T-cell (primary cell): Measurements from ENCODE around the gene VPS45. TPM values are rescaled to one million over a fixed set of nuclear protein-coding genes. Genes with fewer than 3 reads are reported as not detected.

Experiments used
- ATAC-seq, 4 experiments: fragments of 200-7000 bp in 3 of 4; fragments of 150-1000 bp in 1 of 4; cut with Tn5 transposase; replicated peaks in 1 of 4; 1 replicate in 3 of 4; 2 replicates in 1 of 4; pipeline ENCODE4 v1.10.0; 2021; ENCODE audit warnings: moderate library complexity in 3 of 4, mild to moderate bottlenecking in 2 of 4, moderate number of reproducible peaks in 1 of 4
- CTCF ChIA-PET, 2 donors: fragments of 300-600 bp; sonication (Branson Sonifier 250); formaldehyde crosslinking; loops; one replicate each; lab custom pipeline; 2022; ENCODE audit warnings: antibody characterized with exemption in 2 of 2; lab: Charles Lee
- POLR2A ChIA-PET, 2 donors: fragments of 300-600 bp; sonication (Branson Sonifier 250); formaldehyde crosslinking; loops; one replicate each; lab custom pipeline; 2022; ENCODE audit warnings: antibody characterized with exemption in 2 of 2; lab: Charles Lee
- DNase-seq, 35 experiments: peaks; one replicate each; pipeline versions ENCODE4 v3.0.0 to v3.0.0-alpha.2; 2013 to 2023
- H3K27ac ChIP-seq: one replicate; pipeline ENCODE4 v1.5.1; 2013; ENCODE audit warnings: low read length
- H3K27me3 ChIP-seq, 2 experiments: replicated peaks in 1 of 2; 1 replicate in 1 of 2; 2 replicates in 1 of 2; pipeline versions ENCODE4 v1.6.1 to v1.7.0; 2013; ENCODE audit warnings: low read length in 1 of 2, mixed read lengths in 1 of 2; ENCODE audit not compliant: control insufficient read depth in 2 of 2, insufficient read depth in 2 of 2; ENCODE audit errors: extremely low read depth in 1 of 2
- H3K36me3 ChIP-seq, 2 donors: 1 replicate in 1 of 2; 2 replicates in 1 of 2; pipeline versions ENCODE4 v1.6.1 to v1.7.0; 2013; ENCODE audit warnings: low read length in 1 of 2; ENCODE audit not compliant: control insufficient read depth in 2 of 2, insufficient read depth in 1 of 2; ENCODE audit errors: extremely low read depth in 1 of 2
- H3K4me1 ChIP-seq, 2 experiments: 1 replicate in 1 of 2; 2 replicates in 1 of 2; pipeline versions ENCODE4 v1.6.1 to v1.7.0; 2013; ENCODE audit warnings: low read length in 2 of 2, mixed read lengths in 1 of 2; ENCODE audit not compliant: insufficient read depth in 2 of 2, control insufficient read depth in 1 of 2; ENCODE audit errors: extremely low read depth in 1 of 2
- H3K4me3 ChIP-seq, 2 donors: 1 replicate in 1 of 2; 2 replicates in 1 of 2; pipeline versions ENCODE4 v1.5.1 to v1.7.0; 2013; ENCODE audit warnings: mild to moderate bottlenecking in 2 of 2, low read length in 1 of 2, moderate library complexity in 1 of 2; ENCODE audit not compliant: control insufficient read depth in 1 of 2; ENCODE audit errors: extremely low read depth in 1 of 2
- H3K9me3 ChIP-seq: 2 replicates; pipeline ENCODE4 v1.7.0; 2013
- H3K27ac Mint-ChIP-seq, 2 donors: one replicate each; pipeline ENCODE4 v1.8.0; 2020 to 2021; ENCODE audit warnings: mild to moderate bottlenecking in 2 of 2, mixed read lengths in 2 of 2
- H3K27me3 Mint-ChIP-seq, 2 donors: one replicate each; pipeline ENCODE4 v1.8.0; 2021 to 2022; ENCODE audit warnings: mixed read lengths in 2 of 2
- H3K36me3 Mint-ChIP-seq: one replicate; pipeline ENCODE4 v1.8.0; 2021; ENCODE audit warnings: mixed read lengths
- H3K4me1 Mint-ChIP-seq, 3 donors: one replicate each; pipeline ENCODE4 v1.8.0; 2020 to 2022; ENCODE audit warnings: mixed read lengths in 3 of 3, mild to moderate bottlenecking in 1 of 3
- H3K4me3 Mint-ChIP-seq, 3 donors: one replicate each; pipeline ENCODE4 v1.8.0; 2020 to 2022; ENCODE audit warnings: mild to moderate bottlenecking in 3 of 3, mixed read lengths in 3 of 3, moderate library complexity in 3 of 3
- H3K9me3 Mint-ChIP-seq, 3 donors: one replicate each; pipeline ENCODE4 v1.8.0; 2020 to 2022; ENCODE audit warnings: mixed read lengths in 3 of 3
- WGBS: methylation state at CpG from one replicate; pipeline ENCODE4 v1.1.5; 2013; ENCODE audit warnings: missing lambda C conversion rate; ENCODE audit not compliant: insufficient coverage; 5-methylcytosine and 5-hydroxymethylcytosine counted together
- total RNA-seq, 35 experiments: library from RNA in 6 of 35; stranded (reverse) in 6 of 35; fragments of 120-200 nt in 1 of 35; gene quantifications; one replicate each; pipeline versions ENCODE4 v1.2.1 to v1.2.4 and lab custom pipeline; 2013 to 2026

VPS45 gene
- total RNA-seq, 5 donors from 2014 or later (not counting 1 experiment from before 2014, with no cell fraction given), result 24.9 to 30.7 (median 28.0) TPM

GRCh38 chr1:150162862-150163706 is 95.5 kb downstream of the VPS45 start:
- Histone ChIP-seq H3K27ac (peak overlapping the region; percentile 13), H3K36me3 (peaks cover 9 to 16% of the 10 kb centered on the region in 2 donors), H3K4me3 (peak overlapping the region in 1 of 2 donors; percentile 35), H3K4me1 (peaks cover 27 to 45% of the 10 kb centered on the region in 2 experiments), H3K27me3 (no peaks in the 10 kb centered on the region), H3K9me3 (no peaks in the 10 kb centered on the region)
- peak overlapping the region; percentile 16 to 53 for H3K27ac Mint-ChIP-seq
- peaks cover 6% of the 10 kb centered on the region for H3K36me3 Mint-ChIP-seq
- ATAC-seq, result peak; percentile 10 to 56 (median 22)
- no peaks in the 10 kb centered on the region for H3K27me3 Mint-ChIP-seq
- peaks cover 54 to 74% (median 57%) of the 10 kb centered on the region in 3 donors for H3K4me1 Mint-ChIP-seq
- 65% methylated on average over 8 of the region's 14 CpGs for WGBS
- peak in 2 of 35 experiments; percentile 18 to 49 for DNase-seq
- H3K4me3 Mint-ChIP-seq, result peak overlapping the region in 2 of 3 donors; percentile 7 to 62
- no peaks in the 10 kb centered on the region for H3K9me3 Mint-ChIP-seq
- ChIA-PET CTCF (interaction anchor here (0.5 to 3.1 kb wide), 7 partner anchors 8 to 99 kb away, joined by 3 to 23 read pairs (median 5); no protein-coding TSS in a partner anchor), POLR2A (no interaction called here)

GRCh38 chr1:150164224-150164623 is 96.6 kb downstream of the VPS45 start:
- Histone ChIP-seq H3K27ac (no peak overlapping the region), H3K4me3 (no peak overlapping the region), H3K9me3 (no peaks in the 10 kb centered on the region), H3K27me3 (no peaks in the 10 kb centered on the region), H3K4me1 (peaks cover 25 to 35% of the 10 kb centered on the region in 2 experiments), H3K36me3 (peaks cover 2 to 6% of the 10 kb centered on the region in 2 donors)
- ChIA-PET POLR2A (no interaction called here), CTCF (interaction anchor here (2.1 to 3.1 kb wide), 3 partner anchors 91 to 96 kb away, joined by 12 to 23 read pairs (median 18); no protein-coding TSS in a partner anchor)
- H3K4me3 Mint-ChIP-seq, result no peak overlapping the region
- H3K36me3 Mint-ChIP-seq, result peaks cover 4% of the 10 kb centered on the region
- no peaks in the 10 kb centered on the region for H3K27me3 Mint-ChIP-seq
- no peak for DNase-seq
- no peak for ATAC-seq
- WGBS, result no CpG with 5 or more reads among the region's 5 CpGs
- H3K27ac Mint-ChIP-seq, result peak overlapping the region; percentile 8 to 72
- H3K4me1 Mint-ChIP-seq, result peaks cover 45 to 64% (median 53%) of the 10 kb centered on the region in 3 donors
- H3K9me3 Mint-ChIP-seq, result no peaks in the 10 kb centered on the region

GRCh38 chr1:150164779-150165178 is 97.2 kb downstream of the VPS45 start:
- Histone ChIP-seq H3K4me1 (peaks cover 25 to 30% of the 10 kb centered on the region in 2 experiments), H3K9me3 (no peaks in the 10 kb centered on the region), H3K4me3 (no peak overlapping the region), H3K36me3 (peaks cover 0 to under 1% of the 10 kb centered on the region in 2 donors), H3K27me3 (no peaks in the 10 kb centered on the region), H3K27ac (no peak overlapping the region)
- 96% methylated on average over 3 of the region's 5 CpGs for WGBS
- no peaks in the 10 kb centered on the region for H3K36me3 Mint-ChIP-seq
- H3K4me3 Mint-ChIP-seq, result no peak overlapping the region
- H3K27ac Mint-ChIP-seq, result peak overlapping the region; percentile 62 to 72
- DNase-seq (no peak), ATAC-seq (no peak)
- ChIA-PET CTCF (interaction anchor here (1.0 to 3.4 kb wide), 4 partner anchors 91 to 97 kb away, joined by 3 to 40 read pairs (median 15); no protein-coding TSS in a partner anchor), POLR2A (no interaction called here)
- H3K4me1 Mint-ChIP-seq, result peaks cover 39 to 59% (median 53%) of the 10 kb centered on the region in 3 donors
- H3K9me3 Mint-ChIP-seq, result no peaks in the 10 kb centered on the region
- no peaks in the 10 kb centered on the region for H3K27me3 Mint-ChIP-seq

- Histone ChIP-seq H3K4me3 (no peak overlapping the region), H3K36me3 (no peaks in the 10 kb centered on the region), H3K4me1 (peaks cover 19% of the 10 kb centered on the region in 2 experiments), H3K9me3 (no peaks in the 10 kb centered on the region), H3K27me3 (no peaks in the 10 kb centered on the region), H3K27ac (no peak overlapping the region)
- no peaks in the 10 kb centered on the region for H3K27me3 Mint-ChIP-seq
- no peaks in the 10 kb centered on the region for H3K36me3 Mint-ChIP-seq
- 62% methylated on average over 7 of the region's 14 CpGs for WGBS
- peak in 2 of 4 experiments; percentile 48 to 50 for ATAC-seq
- POLR2A ChIA-PET, result interaction anchor here in 1 of 2 donors (1.0 kb wide), 1 partner anchor 93 kb away, joined by 4 read pairs; no protein-coding TSS in a partner anchor
- peaks cover 28 to 47% (median 42%) of the 10 kb centered on the region in 3 donors for H3K4me1 Mint-ChIP-seq
- CTCF ChIA-PET, result interaction anchor here (0.6 to 3.4 kb wide), 11 partner anchors 17 to 204 kb away, joined by 3 to 40 read pairs (median 4); no protein-coding TSS in a partner anchor
- no peak overlapping the region for H3K27ac Mint-ChIP-seq
- peak in 22 of 35 experiments; percentile 26 to 67 (median 43) for DNase-seq
- H3K4me3 Mint-ChIP-seq, result no peak overlapping the region
- H3K9me3 Mint-ChIP-seq, result no peaks in the 10 kb centered on the region
These were observed 98.3 kb downstream of the VPS45 start for GRCh38 chr1:150165622-150166612.

- ATAC-seq (peak in 3 of 4 experiments; percentile 43 to 61 (median 46)), DNase-seq (peak in 22 of 35 experiments; percentile 19 to 67 (median 40))
- Histone ChIP-seq H3K27me3 (peaks cover 0 to 3% of the 10 kb centered on the region in 2 experiments), H3K4me3 (no peak overlapping the region), H3K9me3 (no peaks in the 10 kb centered on the region), H3K36me3 (no peaks in the 10 kb centered on the region), H3K4me1 (no peaks in the 10 kb centered on the region), H3K27ac (no peak overlapping the region)
- H3K4me3 Mint-ChIP-seq, result no peak overlapping the region
- no peaks in the 10 kb centered on the region for H3K9me3 Mint-ChIP-seq
- H3K4me1 Mint-ChIP-seq, result peaks cover 4 to 20% (median 14%) of the 10 kb centered on the region in 3 donors
- H3K36me3 Mint-ChIP-seq, result no peaks in the 10 kb centered on the region
- 29% methylated on average over 4 of the region's 6 CpGs for WGBS
- no peak overlapping the region for H3K27ac Mint-ChIP-seq
- H3K27me3 Mint-ChIP-seq, result peaks cover 1 to 4% of the 10 kb centered on the region in 2 donors
- ChIA-PET CTCF (interaction anchor here (0.8 to 3.2 kb wide), 7 partner anchors 18 to 207 kb away, joined by 3 to 19 read pairs (median 5); no protein-coding TSS in a partner anchor), POLR2A (interaction anchor here in 1 of 2 donors (0.6 kb wide), 2 partner anchors 9 to 42 kb away, joined by 6 to 16 read pairs; no protein-coding TSS in a partner anchor)
These were observed 101.5 kb downstream of the VPS45 start for GRCh38 chr1:150168960-150169601.
